ENCODE data around the gene COL6A2. TPM values are rescaled to one million over a fixed set of nuclear protein-coding genes. Genes with fewer than 3 reads are reported as not detected.
"Not testable (repeated sequence)": the region's sequence is repeated elsewhere in the genome, so short reads cannot be mapped to it uniquely, and the experiment has no call there.

COL6A2 gene
- polyA plus RNA-seq, 4 donors: 184 to 330 (median 231) TPM

- DNase-seq (ENCODE audit: low read depth in 4 of 4, low spot score in 2 of 4): no peak
Observed at GRCh38 chr21:46092811-46093667, 4.9 kb upstream of the COL6A2 start.

GRCh38 chr21:46093668-46094400 is 4.1 kb upstream of the COL6A2 start:
- no peak for DNase-seq (ENCODE audit: low read depth in 4 of 4, low spot score in 2 of 4)

GRCh38 chr21:46094401-46095082 is 3.4 kb upstream of the COL6A2 start:
- no peak for DNase-seq (ENCODE audit: low read depth in 4 of 4, low spot score in 2 of 4)

- DNase-seq (ENCODE audit: low read depth in 4 of 4, low spot score in 2 of 4): no peak
Observed at GRCh38 chr21:46095083-46095719, 2.7 kb upstream of the COL6A2 start.

GRCh38 chr21:46095814-46096595 is 1.9 kb upstream of the COL6A2 start:
- DNase-seq (ENCODE audit: low read depth in 4 of 4, low spot score in 2 of 4): no peak

GRCh38 chr21:46096596-46097335 is 1.1 kb upstream of the COL6A2 start:
- no peak for DNase-seq (ENCODE audit: low read depth in 4 of 4, low spot score in 2 of 4)

GRCh38 chr21:46098303-46099141 is 610 bp downstream of the COL6A2 start:
- no peak for DNase-seq (ENCODE audit: low read depth in 4 of 4, low spot score in 2 of 4)

- no peak for DNase-seq (ENCODE audit: low read depth in 4 of 4, low spot score in 2 of 4)
Observed at GRCh38 chr21:46099476-46099875, 1.6 kb downstream of the COL6A2 start.

GRCh38 chr21:46100020-46100419 is 2.1 kb downstream of the COL6A2 start:
- DNase-seq (ENCODE audit: low read depth in 4 of 4, low spot score in 2 of 4): no peak

- DNase-seq (ENCODE audit: low read depth in 4 of 4, low spot score in 2 of 4): no peak
Observed at GRCh38 chr21:46100426-46100825, 2.5 kb downstream of the COL6A2 start.

- DNase-seq (ENCODE audit: low read depth in 4 of 4, low spot score in 2 of 4): no peak
Observed at GRCh38 chr21:46100906-46101305, 3.0 kb downstream of the COL6A2 start.

- no peak for DNase-seq (ENCODE audit: low read depth in 4 of 4, low spot score in 2 of 4)
Observed at GRCh38 chr21:46104104-46104503, 6.2 kb downstream of the COL6A2 start.

- DNase-seq (ENCODE audit: low read depth in 4 of 4, low spot score in 2 of 4): not testable (repeated sequence)
Observed at GRCh38 chr21:46107376-46107775, 9.5 kb downstream of the COL6A2 start.

GRCh38 chr21:46108827-46109312 is 11.0 kb downstream of the COL6A2 start:
- no peak for DNase-seq (ENCODE audit: low read depth in 4 of 4, low spot score in 2 of 4)

GRCh38 chr21:46109313-46110221 is 11.7 kb downstream of the COL6A2 start:
- DNase-seq (ENCODE audit: low read depth in 4 of 4, low spot score in 2 of 4): no peak

- DNase-seq (ENCODE audit: low read depth in 4 of 4, low spot score in 2 of 4): no peak
Observed at GRCh38 chr21:46110499-46111192, 12.7 kb downstream of the COL6A2 start.

- DNase-seq (ENCODE audit: low read depth in 4 of 4, low spot score in 2 of 4): no peak
Observed at GRCh38 chr21:46111193-46111571, 13.3 kb downstream of the COL6A2 start.

Data from left renal cortex interstitium (tissue), 4 donors.